PC-9 (cell line): ENCODE data around the gene TRIM9. TPM values are rescaled to one million over a fixed set of nuclear protein-coding genes. Genes with fewer than 3 reads are reported as not detected.
A peak's percentile ranks its signal among the peaks of the same experiment; 100 is the strongest.

Experiments
- BruUV-seq: library from RNA; stranded (reverse); fragments of 400-500 nt; replicated peaks from 2 replicates; lab custom pipeline; 2021; lab: Mats Ljungman, UMichigan
- CTCF ChIA-PET: fragments of 300-600 bp; sonication (Branson Sonifier 250); formaldehyde crosslinking; loops from one replicate; lab custom pipeline; 2022; ENCODE audit warnings: antibody characterized with exemption; lab: Charles Lee
- POLR2A ChIA-PET: fragments of 300-600 bp; sonication (Branson Sonifier 250); formaldehyde crosslinking; loops from one replicate; lab custom pipeline; 2022; ENCODE audit warnings: antibody characterized with exemption; ENCODE audit not compliant: unreplicated experiment; lab: Charles Lee
- DNase-seq, 2 experiments: peaks; one replicate each; pipeline versions ENCODE4 v3.0.0 to v3.0.0-alpha.2; 2015 to 2022; ENCODE audit warnings: mixed read lengths in 1 of 2
- H2AFZ ChIP-seq: fragments of 200-600 bp; sonication (generic); 2 replicates; pipeline ENCODE4 v1.8.1; 2017; ENCODE audit warnings: antibody characterized with exemption
- H3F3A ChIP-seq: fragments of 200-600 bp; sonication (generic); 2 replicates; pipeline ENCODE4 v1.8.1; 2017; ENCODE audit warnings: antibody characterized with exemption, mild to moderate bottlenecking, low read depth; ENCODE audit not compliant: insufficient read depth
- H3K27ac ChIP-seq: fragments of 200-600 bp; sonication (generic); 2 replicates; pipeline ENCODE4 v1.6.1; 2016; ENCODE audit warnings: mixed run types
- H3K27me3 ChIP-seq: fragments of 200-600 bp; sonication (generic); 2 replicates; pipeline ENCODE4 v1.6.1; 2016; ENCODE audit warnings: low read depth, mixed run types; ENCODE audit not compliant: insufficient read depth
- H3K36me3 ChIP-seq: fragments of 200-600 bp; sonication (generic); 2 replicates; pipeline ENCODE4 v1.6.1; 2016; ENCODE audit warnings: low read depth, mixed run types
- H3K4me1 ChIP-seq: fragments of 200-600 bp; sonication (generic); replicated peaks from 2 replicates; pipeline ENCODE4 v1.6.1; 2016; ENCODE audit warnings: mixed run types; ENCODE audit not compliant: insufficient read depth
- H3K4me2 ChIP-seq: fragments of 200-600 bp; sonication (generic); 2 replicates; pipeline ENCODE4 v1.6.1; 2017; ENCODE audit warnings: mixed run types
- H3K4me3 ChIP-seq: fragments of 200-600 bp; sonication (generic); 2 replicates; pipeline ENCODE4 v1.6.1; 2016; ENCODE audit warnings: mixed run types
- H3K79me2 ChIP-seq: fragments of 200-600 bp; sonication (generic); 2 replicates; pipeline ENCODE4 v1.6.1; 2017; ENCODE audit warnings: low read depth, mixed run types
- H3K9me2 ChIP-seq: fragments of 200-600 bp; sonication (generic); 2 replicates; pipeline ENCODE4 v1.8.1; 2017; ENCODE audit warnings: mild to moderate bottlenecking; ENCODE audit not compliant: insufficient read depth
- H3K9me3 ChIP-seq: fragments of 200-600 bp; sonication (generic); 2 replicates; pipeline ENCODE4 v1.8.1; 2016; ENCODE audit warnings: low read depth; ENCODE audit not compliant: insufficient read depth
- H4K20me1 ChIP-seq: fragments of 200-600 bp; sonication (generic); 2 replicates; pipeline ENCODE4 v1.8.1; 2017; ENCODE audit not compliant: insufficient read depth
- EZH2 ChIP-seq: fragments of 200-600 bp; sonication (generic); IDR thresholded peaks from 2 replicates; pipeline ENCODE4 v1.8.0; 2017; ENCODE audit warnings: antibody characterized with exemption, low read depth
- intact Hi-C: fragments of 100-400 bp; cut with micrococcal nuclease; formaldehyde crosslinking; loops from one replicate; pipeline ENCODE4 v1.10.0; 2022; ENCODE audit not compliant: unreplicated experiment
- total RNA-seq: library from RNA; stranded (reverse); gene quantifications from 2 replicates; pipeline ENCODE4 v1.2.3, GENCODE V29; 2021
- TF ChIP-seq, protein P1 (sequence below): fragments of 200-600 bp; sonication (generic); conservative IDR thresholded peaks from 2 replicates; pipeline ENCODE4 v1.6.1; 2017; ENCODE audit warnings: mixed run types, antibody characterized with exemption, mild to moderate bottlenecking, moderate library complexity

The TRIM9 gene
- total RNA-seq, 1 experiment from 2014 or later, result 2.1 TPM

DNA sequence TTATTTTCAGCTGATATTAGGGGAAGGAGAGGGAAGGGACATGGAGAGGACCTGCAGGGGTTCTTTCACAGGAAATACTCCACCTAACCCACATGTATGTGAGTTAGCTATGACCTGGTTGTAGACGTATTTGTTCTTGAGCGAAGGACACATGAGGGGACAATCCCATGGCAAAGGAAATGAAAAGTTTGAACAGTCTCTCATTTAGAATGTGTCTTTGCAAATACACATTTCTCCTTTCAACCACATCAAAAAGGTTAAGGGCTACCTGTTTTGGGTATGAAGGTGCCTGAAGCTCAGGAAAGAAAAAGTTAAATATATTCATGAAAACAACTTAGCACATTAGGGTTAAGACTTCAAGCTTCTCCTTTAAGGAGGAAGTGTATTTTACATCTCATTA, 158.0 kb downstream of the TRIM9 start:
- Histone ChIP-seq H3K4me1 (peaks cover 22% of the 10 kb centered on the region), H3K27me3 (no peaks in the 10 kb centered on the region), H4K20me1 (no peaks in the 10 kb centered on the region), H3K4me2 (peak overlapping the region; percentile 10), H3K9me3 (no peaks in the 10 kb centered on the region), H3F3A (peaks cover 26% of the 10 kb centered on the region), H3K4me3 (no peak overlapping the region), H3K9me2 (no peaks in the 10 kb centered on the region; the same call in 1 of the 2 replicates), H3K27ac (peak overlapping the region; percentile 46), H3K36me3 (peaks cover 32% of the 10 kb centered on the region), H3K79me2 (peaks cover 10% of the 10 kb centered on the region; the same call in 1 of the 2 replicates), H2AFZ (no peak overlapping the region)
- no peak for TF ChIP-seq EZH2
- TF ChIP-seq, protein P1, sequence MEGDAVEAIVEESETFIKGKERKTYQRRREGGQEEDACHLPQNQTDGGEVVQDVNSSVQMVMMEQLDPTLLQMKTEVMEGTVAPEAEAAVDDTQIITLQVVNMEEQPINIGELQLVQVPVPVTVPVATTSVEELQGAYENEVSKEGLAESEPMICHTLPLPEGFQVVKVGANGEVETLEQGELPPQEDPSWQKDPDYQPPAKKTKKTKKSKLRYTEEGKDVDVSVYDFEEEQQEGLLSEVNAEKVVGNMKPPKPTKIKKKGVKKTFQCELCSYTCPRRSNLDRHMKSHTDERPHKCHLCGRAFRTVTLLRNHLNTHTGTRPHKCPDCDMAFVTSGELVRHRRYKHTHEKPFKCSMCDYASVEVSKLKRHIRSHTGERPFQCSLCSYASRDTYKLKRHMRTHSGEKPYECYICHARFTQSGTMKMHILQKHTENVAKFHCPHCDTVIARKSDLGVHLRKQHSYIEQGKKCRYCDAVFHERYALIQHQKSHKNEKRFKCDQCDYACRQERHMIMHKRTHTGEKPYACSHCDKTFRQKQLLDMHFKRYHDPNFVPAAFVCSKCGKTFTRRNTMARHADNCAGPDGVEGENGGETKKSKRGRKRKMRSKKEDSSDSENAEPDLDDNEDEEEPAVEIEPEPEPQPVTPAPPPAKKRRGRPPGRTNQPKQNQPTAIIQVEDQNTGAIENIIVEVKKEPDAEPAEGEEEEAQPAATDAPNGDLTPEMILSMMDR, result no peak
- ChIA-PET POLR2A (interaction anchor here (0.7 kb wide), 1 partner anchor 33 kb away, joined by 3 read pairs; no protein-coding TSS in a partner anchor), CTCF (no interaction called here)
- DNase-seq, result no peak
- BruUV-seq, result no TSS peak
- intact Hi-C loops, result no loop called here

DNA sequence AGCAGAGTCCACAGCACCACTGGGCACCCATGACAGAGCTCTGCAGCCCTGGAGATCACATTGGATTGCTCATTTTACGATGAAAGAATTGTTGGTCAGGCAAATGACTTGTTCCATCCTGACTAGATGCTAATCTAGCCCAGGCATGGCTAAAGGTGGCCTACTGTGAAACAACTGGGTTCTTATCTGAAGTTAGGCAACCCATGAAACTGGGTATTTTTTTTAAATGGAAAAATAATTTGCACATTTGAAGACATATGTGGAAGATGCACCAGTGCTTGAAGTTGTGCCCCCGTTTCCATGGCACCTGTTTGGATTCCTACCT, 158.9 kb downstream of the TRIM9 start:
- no peak overlapping the region for H3K4me3 ChIP-seq
- H3K27ac ChIP-seq, result no peak overlapping the region
- POLR2A ChIA-PET, result no interaction called here
- no peak overlapping the region for H3K4me2 ChIP-seq
- CTCF ChIA-PET, result no interaction called here
- no peaks in the 10 kb centered on the region for H3K9me3 ChIP-seq
- TF ChIP-seq, protein P1, result no peak
- TF ChIP-seq EZH2, result no peak
- peaks cover 22% of the 10 kb centered on the region for H3K4me1 ChIP-seq
- intact Hi-C loops, result no loop called here
- BruUV-seq, result no TSS peak
- no peak for DNase-seq
- H3K27me3 ChIP-seq, result no peaks in the 10 kb centered on the region
- peaks cover 26% of the 10 kb centered on the region for H3F3A ChIP-seq
- H3K36me3 ChIP-seq, result peaks cover 36% of the 10 kb centered on the region
- no peaks in the 10 kb centered on the region for H4K20me1 ChIP-seq
- H3K9me2 ChIP-seq, result no peaks in the 10 kb centered on the region; the same call in 1 of the 2 replicates
- no peak overlapping the region for H2AFZ ChIP-seq
- peaks cover 6% of the 10 kb centered on the region; the same call in 1 of the 2 replicates for H3K79me2 ChIP-seq

DNA sequence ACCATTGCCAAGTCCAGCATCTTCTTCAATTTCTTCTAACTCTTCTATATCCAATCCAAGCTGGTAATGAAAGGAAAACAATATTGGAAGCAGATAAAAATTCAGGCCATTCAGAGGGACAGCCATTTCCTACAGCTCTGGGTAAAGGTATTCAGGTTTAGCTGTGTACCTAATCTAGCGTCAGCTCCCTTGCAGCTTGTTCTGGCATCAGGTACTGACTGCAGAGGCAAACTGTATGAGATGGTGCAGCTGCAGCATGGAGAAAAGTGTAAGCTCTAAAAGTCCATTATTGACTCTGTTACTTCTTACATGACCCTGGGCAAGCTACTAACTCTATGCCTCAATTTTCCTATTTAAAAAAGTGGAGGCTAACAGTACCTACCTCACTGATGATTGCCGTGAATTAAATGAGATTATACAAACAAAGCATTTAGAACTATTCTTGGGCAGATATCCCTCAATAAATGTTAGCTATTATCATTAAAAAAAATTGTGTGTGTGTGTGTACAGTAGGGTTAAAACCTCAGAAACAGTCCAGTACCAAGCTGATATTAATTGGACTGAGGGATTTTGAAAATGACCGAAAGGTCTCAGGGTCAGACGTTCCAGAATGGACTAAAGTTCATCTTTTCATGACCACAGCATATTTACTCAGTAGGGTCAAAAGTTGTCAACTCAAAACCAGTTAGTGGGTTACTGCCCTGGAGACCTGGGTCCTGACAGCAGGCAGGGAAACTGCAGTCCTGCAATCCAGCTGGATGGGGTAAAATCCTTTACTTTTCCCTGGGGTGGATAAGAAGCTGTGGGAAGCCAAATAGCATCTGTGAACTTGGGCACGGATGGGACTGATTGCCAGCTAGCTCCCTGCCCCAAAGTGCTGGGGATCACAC, 159.5 kb downstream of the TRIM9 start:
- Histone ChIP-seq H3K79me2 (0 out of 2 replicates have a peak, but pooled peaks cover 4% of the 10 kb centered on the region), H3F3A (peaks cover 26% of the 10 kb centered on the region), H3K4me3 (no peak overlapping the region), H3K4me2 (no peak overlapping the region), H3K4me1 (peaks cover 22% of the 10 kb centered on the region), H2AFZ (no peak overlapping the region), H3K9me2 (no peaks in the 10 kb centered on the region; the same call in 1 of the 2 replicates), H3K9me3 (no peaks in the 10 kb centered on the region), H3K27ac (no peak overlapping the region), H3K36me3 (peaks cover 42% of the 10 kb centered on the region), H4K20me1 (no peaks in the 10 kb centered on the region), H3K27me3 (no peaks in the 10 kb centered on the region)
- BruUV-seq, result no TSS peak
- no peak for DNase-seq
- TF ChIP-seq EZH2, result no peak
- TF ChIP-seq, protein P1, result no peak
- CTCF ChIA-PET, result no interaction called here
- intact Hi-C loops, result no loop called here
- POLR2A ChIA-PET, result no interaction called here
